Measurements from ENCODE around the gene ASMTL.

ASMTL gene

DNA sequence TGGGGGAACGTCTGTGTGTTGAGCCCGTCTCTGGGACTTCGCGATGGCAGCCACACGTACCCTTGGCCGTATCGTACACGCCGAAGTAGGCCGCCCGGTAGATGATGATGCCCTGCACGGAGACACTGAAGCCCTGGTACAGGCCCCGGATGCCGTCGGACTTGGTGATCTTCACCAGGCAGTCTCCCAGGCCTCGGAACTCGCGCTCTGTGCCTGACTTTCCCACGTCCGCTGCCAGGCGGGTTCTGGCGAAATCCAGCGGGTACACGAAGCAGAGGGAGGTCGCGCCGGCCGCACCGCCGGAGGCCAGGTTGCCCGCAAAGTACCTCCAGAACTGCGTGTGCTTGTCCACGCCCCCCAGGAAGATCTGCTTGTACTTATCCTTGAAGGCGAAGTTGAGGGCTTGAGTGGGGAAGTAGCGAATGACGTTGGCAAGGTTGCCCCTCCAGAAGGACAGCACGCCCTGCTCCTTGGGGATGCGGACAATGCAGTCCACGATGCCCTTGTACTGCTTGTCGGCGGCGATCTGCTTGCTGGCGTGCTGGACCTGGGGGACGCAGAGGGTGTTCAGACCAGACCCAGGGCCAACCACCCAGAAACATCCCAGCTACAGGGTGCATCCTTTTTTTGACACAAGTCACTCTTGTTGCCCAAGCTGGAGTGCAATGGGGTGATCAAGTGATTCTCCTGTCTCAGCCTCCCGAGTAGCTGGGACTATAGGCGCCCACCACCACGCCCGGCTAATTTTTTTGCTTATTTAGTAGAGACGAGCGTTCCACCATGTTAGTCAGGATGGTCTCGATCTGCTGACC is 63.3 kb downstream of the ASMTL start:
- Histone ChIP-seq H3K4me2 (ENCODE audit: insufficient read depth, low read length) (peak overlapping the region; percentile 94; the same call in 1 of the 2 replicates), H3K27ac (ENCODE audit: low read length) (no peak overlapping the region), H3K79me2 (ENCODE audit: insufficient read depth, low read length) (peaks cover 82% of the 10 kb centered on the region), H2AFZ (ENCODE audit: low read depth, low read length) (no peak overlapping the region), H3K36me3 (ENCODE audit: insufficient read depth, low read length) (peaks cover 75% of the 10 kb centered on the region), H3K9ac (ENCODE audit: low read depth, low read length) (no peak overlapping the region), H4K20me1 (ENCODE audit: insufficient read depth, low read length) (peaks cover 74% of the 10 kb centered on the region), H3K27me3 (ENCODE audit: insufficient read depth, low read length, poor library complexity) (no peaks in the 10 kb centered on the region), H3K4me1 (ENCODE audit: insufficient read depth, low read length) (peaks cover 45% of the 10 kb centered on the region), H3K4me3 (ENCODE audit: low read depth in 1 of 2, low read length in 2 of 2) (0 out of 4 replicates have a peak overlapping the region, but pooled peaks of 1 of the 2 experiments have one; percentile 81), H3K9me3 (ENCODE audit: insufficient read depth, low read length, severe bottlenecking) (no peaks in the 10 kb centered on the region)
- TF ChIP-seq, protein P1, sequence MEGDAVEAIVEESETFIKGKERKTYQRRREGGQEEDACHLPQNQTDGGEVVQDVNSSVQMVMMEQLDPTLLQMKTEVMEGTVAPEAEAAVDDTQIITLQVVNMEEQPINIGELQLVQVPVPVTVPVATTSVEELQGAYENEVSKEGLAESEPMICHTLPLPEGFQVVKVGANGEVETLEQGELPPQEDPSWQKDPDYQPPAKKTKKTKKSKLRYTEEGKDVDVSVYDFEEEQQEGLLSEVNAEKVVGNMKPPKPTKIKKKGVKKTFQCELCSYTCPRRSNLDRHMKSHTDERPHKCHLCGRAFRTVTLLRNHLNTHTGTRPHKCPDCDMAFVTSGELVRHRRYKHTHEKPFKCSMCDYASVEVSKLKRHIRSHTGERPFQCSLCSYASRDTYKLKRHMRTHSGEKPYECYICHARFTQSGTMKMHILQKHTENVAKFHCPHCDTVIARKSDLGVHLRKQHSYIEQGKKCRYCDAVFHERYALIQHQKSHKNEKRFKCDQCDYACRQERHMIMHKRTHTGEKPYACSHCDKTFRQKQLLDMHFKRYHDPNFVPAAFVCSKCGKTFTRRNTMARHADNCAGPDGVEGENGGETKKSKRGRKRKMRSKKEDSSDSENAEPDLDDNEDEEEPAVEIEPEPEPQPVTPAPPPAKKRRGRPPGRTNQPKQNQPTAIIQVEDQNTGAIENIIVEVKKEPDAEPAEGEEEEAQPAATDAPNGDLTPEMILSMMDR (IDR thresholded peaks at IDR 0.05; ENCODE audit: borderline replicate concordance, extremely low read depth, low read length, poor library complexity, severe bottlenecking) = no peak
- DNase-seq = peak; percentile 5
- ATAC-seq (ENCODE audit: insufficient read depth, low read depth) = no peak

DNA sequence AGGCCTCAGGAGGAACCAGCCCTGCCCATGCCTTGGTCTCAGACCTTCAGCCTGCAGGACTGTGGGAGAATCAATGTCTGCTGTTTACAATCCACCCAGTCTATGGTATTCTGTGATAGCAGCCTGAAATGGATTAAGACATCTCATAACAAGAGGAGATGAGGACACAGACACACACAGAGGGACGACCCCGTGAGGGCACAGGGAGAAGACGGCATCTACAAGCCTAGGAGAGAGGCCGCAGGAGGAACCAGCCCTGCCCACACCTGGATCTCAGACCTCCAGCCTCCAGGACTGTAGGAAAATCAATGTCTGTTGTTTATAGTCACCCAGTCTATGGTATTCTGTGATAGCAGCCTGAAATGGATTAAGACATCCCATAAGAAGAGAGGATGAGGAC is 64.1 kb downstream of the ASMTL start:
- no peak for TF ChIP-seq EZH2 (IDR thresholded peaks at IDR 0.05; ENCODE audit: borderline replicate concordance, low read depth, low read length, severe bottlenecking)
- TF ChIP-seq, protein P1 (IDR thresholded peaks at IDR 0.05; ENCODE audit: borderline replicate concordance, extremely low read depth, low read length, poor library complexity, severe bottlenecking) = no peak
- Histone ChIP-seq H3K36me3 (ENCODE audit: insufficient read depth, low read length) (peaks cover 79% of the 10 kb centered on the region), H3K27me3 (ENCODE audit: insufficient read depth, low read length, poor library complexity) (no peaks in the 10 kb centered on the region), H3K27ac (ENCODE audit: low read length) (no peak overlapping the region), H3K4me3 (ENCODE audit: low read depth in 1 of 2, low read length in 2 of 2) (no peak overlapping the region), H3K79me2 (ENCODE audit: insufficient read depth, low read length) (peaks cover 74% of the 10 kb centered on the region), H3K4me2 (ENCODE audit: insufficient read depth, low read length) (peak overlapping the region; percentile 94; the same call in 1 of the 2 replicates), H3K9ac (ENCODE audit: low read depth, low read length) (no peak overlapping the region), H3K4me1 (ENCODE audit: insufficient read depth, low read length) (peaks cover 37% of the 10 kb centered on the region), H3K9me3 (ENCODE audit: insufficient read depth, low read length, severe bottlenecking) (no peaks in the 10 kb centered on the region), H4K20me1 (ENCODE audit: insufficient read depth, low read length) (peaks cover 72% of the 10 kb centered on the region), H2AFZ (ENCODE audit: low read depth, low read length) (no peak overlapping the region)
- DNase-seq (no peak), ATAC-seq (ENCODE audit: insufficient read depth, low read depth) (no peak)

DNA sequence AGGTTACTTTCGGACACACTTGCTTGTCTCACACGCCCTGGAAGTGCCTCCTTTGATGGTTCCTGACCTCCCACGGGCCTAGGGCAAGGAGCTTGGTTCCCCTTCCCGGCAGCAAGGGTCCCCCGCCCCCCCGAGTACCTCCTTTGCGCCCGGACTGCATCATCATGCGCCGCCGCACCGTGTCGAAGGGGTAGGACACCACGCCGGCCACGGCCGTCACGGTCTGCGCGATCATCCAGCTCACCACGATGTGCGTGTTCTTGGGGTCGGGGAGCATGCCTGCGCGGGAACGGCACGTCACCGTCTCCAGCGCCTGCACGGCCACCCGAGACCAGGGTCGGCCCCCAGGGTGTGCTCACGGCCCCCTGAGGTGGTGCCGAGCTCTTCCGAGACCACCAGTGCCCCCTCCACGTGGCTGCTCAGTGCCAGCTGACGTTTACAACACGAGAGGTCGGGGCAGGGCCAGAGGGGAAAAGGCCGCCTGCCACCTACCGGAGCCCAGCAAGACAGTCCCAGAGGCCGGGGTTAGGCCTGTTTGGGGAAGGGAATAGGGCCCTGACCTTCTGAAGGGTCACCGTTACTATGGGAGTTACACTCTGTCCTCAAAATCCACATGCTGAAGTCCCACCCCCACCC is 65.5 kb downstream of the ASMTL start:
- H3K9ac ChIP-seq (ENCODE audit: low read depth, low read length) = no peak overlapping the region
- ATAC-seq (ENCODE audit: insufficient read depth, low read depth) (no peak), DNase-seq (peak; percentile 4)
- H3K79me2 ChIP-seq (ENCODE audit: insufficient read depth, low read length) = peaks cover 62% of the 10 kb centered on the region
- TF ChIP-seq, protein P1 (IDR thresholded peaks at IDR 0.05; ENCODE audit: borderline replicate concordance, extremely low read depth, low read length, poor library complexity, severe bottlenecking) = no peak
- no peak for TF ChIP-seq EZH2 (IDR thresholded peaks at IDR 0.05; ENCODE audit: borderline replicate concordance, low read depth, low read length, severe bottlenecking)
- H3K9me3 ChIP-seq (ENCODE audit: insufficient read depth, low read length, severe bottlenecking) = no peaks in the 10 kb centered on the region
- H3K36me3 ChIP-seq (ENCODE audit: insufficient read depth, low read length) = peaks cover 87% of the 10 kb centered on the region
- H3K27me3 ChIP-seq (ENCODE audit: insufficient read depth, low read length, poor library complexity) = no peaks in the 10 kb centered on the region
- no peak overlapping the region for H3K4me3 ChIP-seq (ENCODE audit: low read depth in 1 of 2, low read length in 2 of 2)
- peaks cover 31% of the 10 kb centered on the region for H3K4me1 ChIP-seq (ENCODE audit: insufficient read depth, low read length)
- peak overlapping the region; percentile 13; the same call in 1 of the 2 replicates for H3K4me2 ChIP-seq (ENCODE audit: insufficient read depth, low read length)
- no peak overlapping the region for H2AFZ ChIP-seq (ENCODE audit: low read depth, low read length)
- no peak overlapping the region for H3K27ac ChIP-seq (ENCODE audit: low read length)
- peaks cover 76% of the 10 kb centered on the region for H4K20me1 ChIP-seq (ENCODE audit: insufficient read depth, low read length)

All from DND-41 (cell line).